K562 (cell line): ENCODE results near the gene KCNT1. TPM values are rescaled to one million over a fixed set of nuclear protein-coding genes. Genes with fewer than 3 reads are reported as not detected.

Source experiments
- ATAC-seq: fragments of 200-7000 bp; cut with Tn5 transposase; 3 replicates; pipeline ENCODE4 v1.9.1; 2020; ENCODE audit warnings: moderate library complexity
- BruUV-seq: library from RNA; stranded (reverse); fragments of 400-500 nt; replicated peaks from 2 replicates; lab custom pipeline; 2021; lab: Mats Ljungman, UMichigan
- CTCF ChIA-PET: fragments of 300-600 bp; formaldehyde crosslinking; extraction: SDS; loops from one replicate; lab custom pipeline; 2021; ENCODE audit warnings: low intra/inter-chr PET ratio; lab: Yijun Ruan, JAX
- POLR2A ChIA-PET: fragments of 300-600, 350-650 bp; sonication (Branson Sonifier 250); formaldehyde crosslinking; extraction: SDS; loops from one replicate; lab custom pipeline; 2021; ENCODE audit warnings: antibody characterized with exemption, inconsistent platforms; lab: Yijun Ruan, JAX
- DNase-seq, 4 experiments: peaks; one replicate each; pipeline versions ENCODE4 v3.0.0 to v3.0.0-alpha.2; 2011 to 2018; ENCODE audit warnings: low spot score in 3 of 4, mixed read lengths in 3 of 4; ENCODE audit errors: extremely low read depth in 1 of 4
- FAIRE-seq: peaks from 2 replicates; lab custom pipeline; 2011; peaks lifted over from hg19 to GRCh38; lab: Jason Lieb, UNC
- H2AFZ ChIP-seq: 2 replicates; pipeline ENCODE4 v1.6.0; 2011; ENCODE audit warnings: low read depth, low read length, control low read depth, inconsistent platforms
- H3K27ac ChIP-seq: fragments of 200-600 bp; 3 replicates; pipeline ENCODE4 v1.8.0; 2011; ENCODE audit warnings: low read depth, mild to moderate bottlenecking, control low read depth, inconsistent platforms, low read length, moderate library complexity, mixed read lengths; ENCODE audit errors: extremely low read depth
- H3K27me3 ChIP-seq, 2 experiments: fragments of 300-600 bp in 1 of 2; 2 replicates in 1 of 2; 3 replicates in 1 of 2; pipeline versions ENCODE4 v1.6.0 to v1.8.0; 2011; ENCODE audit warnings: inconsistent platforms in 2 of 2, low read length in 2 of 2, mild to moderate bottlenecking in 1 of 2, mixed read lengths in 1 of 2, moderate library complexity in 1 of 2; ENCODE audit not compliant: control insufficient read depth in 2 of 2, insufficient read depth in 2 of 2
- H3K36me3 ChIP-seq: fragments of 300-600 bp; 3 replicates; pipeline ENCODE4 v1.8.0; 2011; ENCODE audit warnings: mild to moderate bottlenecking, low read length, inconsistent platforms; ENCODE audit not compliant: control insufficient read depth, insufficient read depth
- H3K4me1 ChIP-seq, 2 experiments: fragments of 200-600 bp in 1 of 2; replicated peaks in 1 of 2; 2 replicates in 1 of 2; 3 replicates in 1 of 2; pipeline versions ENCODE4 v1.5.1 to v1.8.0; 2011; ENCODE audit warnings: inconsistent platforms in 2 of 2, low read length in 2 of 2, mild to moderate bottlenecking in 1 of 2, mixed read lengths in 1 of 2, moderate library complexity in 1 of 2; ENCODE audit not compliant: control insufficient read depth in 2 of 2, insufficient read depth in 2 of 2
- H3K4me2 ChIP-seq: 2 replicates; pipeline ENCODE4 v1.6.1; 2011; ENCODE audit warnings: low read length, control low read depth, inconsistent platforms, mixed read lengths; ENCODE audit not compliant: insufficient read depth
- H3K4me3 ChIP-seq: fragments of 200-600 bp; sonication (generic), shearing (Covaris generic); 2 replicates; pipeline ENCODE4 v1.5.1; 2016; ENCODE audit warnings: control low read depth, inconsistent platforms
- H3K79me2 ChIP-seq: fragments of 200-600 bp; 3 replicates; pipeline ENCODE4 v1.8.0; 2011; ENCODE audit warnings: low read length, inconsistent platforms; ENCODE audit not compliant: control insufficient read depth, insufficient read depth
- H3K9ac ChIP-seq, 2 experiments: 2 replicates each; pipeline versions ENCODE4 v1.6.0 to v1.6.1; 2011; ENCODE audit warnings: low read depth in 2 of 2, low read length in 2 of 2, control low read depth in 1 of 2, inconsistent platforms in 1 of 2, mild to moderate bottlenecking in 1 of 2, mixed read lengths in 1 of 2; ENCODE audit not compliant: insufficient read depth in 1 of 2
- H3K9me1 ChIP-seq: one replicate; pipeline ENCODE4 v1.6.0; 2011; ENCODE audit warnings: inconsistent platforms, mild to moderate bottlenecking, low read length, moderate library complexity; ENCODE audit not compliant: control insufficient read depth, insufficient read depth
- H3K9me3 ChIP-seq: replicated peaks from 2 replicates; pipeline ENCODE4 v1.5.1; 2011; ENCODE audit warnings: low read depth, low read length, inconsistent platforms; ENCODE audit not compliant: control insufficient read depth, insufficient read depth
- H4K20me1 ChIP-seq: replicated peaks from 2 replicates; pipeline ENCODE4 v1.6.1; 2011; ENCODE audit warnings: low read length, inconsistent platforms, mixed read lengths; ENCODE audit not compliant: control insufficient read depth, insufficient read depth
- ATF1 ChIP-seq, 2 experiments: fragments of 450-650 bp in 1 of 2; IDR thresholded peaks; 2 replicates each; pipeline ENCODE4 v1.6.1; 2016; ENCODE audit warnings: missing compliant biosample characterization in 1 of 2, missing genetic modification characterization in 1 of 2
- ETV1 ChIP-seq: fragments of 450-650 bp; conservative IDR thresholded peaks from 2 replicates; pipeline ENCODE4 v1.6.1; 2016; ENCODE audit warnings: missing genetic modification characterization, control low read depth, low read depth, missing compliant biosample characterization
- MYC ChIP-seq, 2 experiments: fragments of 250-450 bp in 1 of 2; sonication (Bioruptor Pico) in 1 of 2; IDR thresholded peaks; 2 replicates each; pipeline versions ENCODE4 v1.5.1 to v1.6.1; 2012 to 2021; ENCODE audit warnings: low read depth in 2 of 2, borderline replicate concordance in 1 of 2, improper control_type of control experiment in 1 of 2, low read length in 1 of 2, mild to moderate bottlenecking in 1 of 2, moderate library complexity in 1 of 2
- XRCC4 ChIP-seq: IDR thresholded peaks from one replicate; pipeline ENCODE4 v1.6.1; 2011; ENCODE audit not compliant: insufficient read depth, insufficient read length; ENCODE audit errors: extremely low read depth
- ZNF41 ChIP-seq: fragments of 250-450 bp; sonication (Bioruptor Pico); conservative IDR thresholded peaks from 2 replicates; pipeline ENCODE4 v1.4.0; 2020; ENCODE audit warnings: mild to moderate bottlenecking
- WGBS: fragments of 100-300 bp; shearing (Covaris generic); methylation state at CpG from one replicate; pipeline ENCODE4 v1.1.6; 2016; ENCODE audit warnings: low coverage, mixed read lengths; ENCODE audit not compliant: insufficient coverage; ENCODE audit errors: missing lambda C conversion rate; 5-methylcytosine and 5-hydroxymethylcytosine counted together
- in situ Hi-C: fragments of 300-500 bp; cut with MboI; formaldehyde crosslinking; loops from 4 replicates; pipeline ENCODE4 v1.15.0; 2018; ENCODE audit warnings: inconsistent platforms, mixed read lengths
- intact Hi-C: fragments of 100-400 bp; cut with micrococcal nuclease; formaldehyde crosslinking; loops from 2 replicates; pipeline ENCODE4 v1.14.2; 2022
- polyA plus RNA-seq, 8 experiments: library from polyadenylated mRNA; depleted of rRNA in 4 of 8; stranded (reverse) in 5 of 8; unstranded in 3 of 8; fragments of >200 nt; fragmentation: Nextera tagmentation in 2 of 8; fragmentation: Illumina TruSeq in 1 of 8; extraction: Ambion mirVana in 2 of 8; extraction: Trizol in 1 of 8; gene quantifications; 2 replicates each; pipeline versions ENCODE4 v1.2.1 to v1.2.3, GENCODE V29; 2011 to 2014; ENCODE audit warnings: inconsistent platforms in 1 of 8, missing spikeins in 1 of 8
- total RNA-seq, 7 experiments: library from RNA; depleted of rRNA in 6 of 7; stranded (reverse); fragments of >200 nt in 6 of 7; fragmentation: Illumina TruSeq in 2 of 7; extraction: Trizol in 2 of 7; gene quantifications; 2 replicates each; pipeline versions ENCODE4 v1.2.1 to v1.2.3, GENCODE V29; 2011 to 2021; ENCODE audit warnings: low replicate concordance in 1 of 7
- TF ChIP-seq, protein P1 (sequence below), 2 experiments: IDR thresholded peaks; 2 replicates each; pipeline ENCODE4 v1.6.1; 2011; ENCODE audit warnings: borderline replicate concordance in 1 of 2, control low read depth in 1 of 2, low read depth in 1 of 2, low read length in 1 of 2, mild to moderate bottlenecking in 1 of 2, mixed read lengths in 1 of 2, moderate library complexity in 1 of 2; ENCODE audit not compliant: insufficient read depth in 1 of 2, insufficient read length in 1 of 2, poor library complexity in 1 of 2, severe bottlenecking in 1 of 2; ENCODE audit errors: extremely low read depth in 1 of 2
- TF ChIP-seq, protein P2 (sequence below): sonication (generic); formaldehyde crosslinking; IDR thresholded peaks from 2 replicates; pipeline ENCODE4 v1.9.0; 2022; ENCODE audit warnings: mild to moderate bottlenecking, missing genetic modification reagents
- TF ChIP-seq, protein P3 (sequence below): fragments of 450-650 bp; formaldehyde crosslinking; IDR thresholded peaks from 2 replicates; pipeline ENCODE4 v1.4.0; 2020; ENCODE audit warnings: mild to moderate bottlenecking
- TF ChIP-seq, protein P4 (sequence below): fragments of 250-450 bp; sonication (Bioruptor Pico); IDR thresholded peaks from 2 replicates; pipeline ENCODE4 v1.4.0; 2020
- TF ChIP-seq, protein P5 (sequence below): IDR thresholded peaks from 2 replicates; pipeline ENCODE4 v1.6.1; 2014; ENCODE audit warnings: antibody characterized with exemption

The KCNT1 gene
- total and polyA plus RNA-seq, 9 of the 15 experiments (the other 6 are each of a cell fraction or from before 2014, with no cell fraction given), result 0.05 TPM; not detected in 8

DNA sequence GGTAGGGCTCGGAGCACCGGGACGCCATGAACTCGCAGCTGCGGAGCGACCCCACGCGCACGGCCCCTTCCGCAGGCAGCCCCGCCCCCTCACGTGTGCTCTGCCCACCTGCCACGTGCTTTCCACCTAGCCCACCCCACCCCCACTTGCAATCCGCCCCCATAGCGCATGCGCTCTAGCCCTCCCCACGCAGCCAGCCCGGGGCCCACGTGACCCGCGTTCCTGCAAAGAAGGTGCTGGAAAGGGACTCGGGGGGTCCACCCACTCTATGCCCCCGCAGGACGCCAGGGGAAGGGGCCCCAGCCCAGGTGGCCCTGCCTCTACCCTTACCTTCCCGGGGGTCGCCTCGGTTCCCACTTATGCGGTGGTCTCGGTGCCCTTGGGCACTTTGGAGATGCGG is 2.5 kb upstream of the KCNT1 start, which contains the start of gene SOHLH1:
Gene SOHLH1 (minus strand): TSS at position 42 of the 400 bp plus-strand sequence. CDS start 14 bp downstream, at position 28.
- Histone ChIP-seq H3K9ac (no peak within 1 kb of the TSS), H3K27me3 (peaks cover 13 to 42% of the 10 kb centered on the region in 2 experiments; a peak in 4 of 5 replicates), H2AFZ (0 out of 2 replicates have a peak within 1 kb of the TSS, but pooled peaks have one; percentile 45), H3K36me3 (no peaks in the 10 kb centered on the region), H3K4me3 (no peak within 1 kb of the TSS), H3K9me1 (no peaks in the 10 kb centered on the region), H3K4me2 (no peak within 1 kb of the TSS), H3K4me1 (peaks cover 0 to 54% of the 10 kb centered on the region in 2 experiments; a peak in 2 of 5 replicates), H3K79me2 (no peaks in the 10 kb centered on the region), H3K9me3 (no peaks in the 10 kb centered on the region), H3K27ac (no peak within 1 kb of the TSS), H4K20me1 (peaks cover 7% of the 10 kb centered on the region; the same call in 1 of the 2 replicates)
- ChIA-PET CTCF (no interaction called here), POLR2A (no interaction called here)
- no peak for ATAC-seq
- in situ Hi-C loops, result no loop called here
- intact Hi-C loops, result no loop called here
- WGBS, result 13% methylated on average over 12 of the region's 30 CpGs
- no TSS peak for BruUV-seq
- DNase-seq, result peak in 3 of 4 experiments; percentile 54 to 65 (median 58)
- FAIRE-seq, result no peak
- TF ChIP-seq, protein P1, sequence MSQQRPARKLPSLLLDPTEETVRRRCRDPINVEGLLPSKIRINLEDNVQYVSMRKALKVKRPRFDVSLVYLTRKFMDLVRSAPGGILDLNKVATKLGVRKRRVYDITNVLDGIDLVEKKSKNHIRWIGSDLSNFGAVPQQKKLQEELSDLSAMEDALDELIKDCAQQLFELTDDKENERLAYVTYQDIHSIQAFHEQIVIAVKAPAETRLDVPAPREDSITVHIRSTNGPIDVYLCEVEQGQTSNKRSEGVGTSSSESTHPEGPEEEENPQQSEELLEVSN (IDR thresholded peaks at IDR 0.05; ENCODE audit: borderline replicate concordance in 1 of 2, extremely low read depth in 1 of 2, insufficient read depth in 1 of 2, insufficient read length in 1 of 2, low read depth in 1 of 2, low read length in 1 of 2, poor library complexity in 1 of 2, severe bottlenecking in 1 of 2), result peak in 1 of 2 experiments; percentile 32
- TF ChIP-seq, protein P2, sequence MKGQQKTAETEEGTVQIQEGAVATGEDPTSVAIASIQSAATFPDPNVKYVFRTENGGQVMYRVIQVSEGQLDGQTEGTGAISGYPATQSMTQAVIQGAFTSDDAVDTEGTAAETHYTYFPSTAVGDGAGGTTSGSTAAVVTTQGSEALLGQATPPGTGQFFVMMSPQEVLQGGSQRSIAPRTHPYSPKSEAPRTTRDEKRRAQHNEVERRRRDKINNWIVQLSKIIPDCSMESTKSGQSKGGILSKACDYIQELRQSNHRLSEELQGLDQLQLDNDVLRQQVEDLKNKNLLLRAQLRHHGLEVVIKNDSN (CRISPR knock-in tag), result peak; percentile 80
- TF ChIP-seq, protein P3, sequence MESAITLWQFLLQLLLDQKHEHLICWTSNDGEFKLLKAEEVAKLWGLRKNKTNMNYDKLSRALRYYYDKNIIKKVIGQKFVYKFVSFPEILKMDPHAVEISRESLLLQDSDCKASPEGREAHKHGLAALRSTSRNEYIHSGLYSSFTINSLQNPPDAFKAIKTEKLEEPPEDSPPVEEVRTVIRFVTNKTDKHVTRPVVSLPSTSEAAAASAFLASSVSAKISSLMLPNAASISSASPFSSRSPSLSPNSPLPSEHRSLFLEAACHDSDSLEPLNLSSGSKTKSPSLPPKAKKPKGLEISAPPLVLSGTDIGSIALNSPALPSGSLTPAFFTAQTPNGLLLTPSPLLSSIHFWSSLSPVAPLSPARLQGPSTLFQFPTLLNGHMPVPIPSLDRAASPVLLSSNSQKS (CRISPR knock-in tag), result no peak
- TF ChIP-seq ZNF41 (CRISPR knock-in tag), result no peak
- TF ChIP-seq XRCC4, result no peak
- no peak for TF ChIP-seq MYC (IDR thresholded peaks at IDR 0.05; ENCODE audit: low read depth, low read length)
- TF ChIP-seq MYC (CRISPR knock-in tag; IDR thresholded peaks at IDR 0.05; ENCODE audit: borderline replicate concordance, low read depth), result no peak
- TF ChIP-seq ETV1 (tag), result no peak
- TF ChIP-seq, protein P4, sequence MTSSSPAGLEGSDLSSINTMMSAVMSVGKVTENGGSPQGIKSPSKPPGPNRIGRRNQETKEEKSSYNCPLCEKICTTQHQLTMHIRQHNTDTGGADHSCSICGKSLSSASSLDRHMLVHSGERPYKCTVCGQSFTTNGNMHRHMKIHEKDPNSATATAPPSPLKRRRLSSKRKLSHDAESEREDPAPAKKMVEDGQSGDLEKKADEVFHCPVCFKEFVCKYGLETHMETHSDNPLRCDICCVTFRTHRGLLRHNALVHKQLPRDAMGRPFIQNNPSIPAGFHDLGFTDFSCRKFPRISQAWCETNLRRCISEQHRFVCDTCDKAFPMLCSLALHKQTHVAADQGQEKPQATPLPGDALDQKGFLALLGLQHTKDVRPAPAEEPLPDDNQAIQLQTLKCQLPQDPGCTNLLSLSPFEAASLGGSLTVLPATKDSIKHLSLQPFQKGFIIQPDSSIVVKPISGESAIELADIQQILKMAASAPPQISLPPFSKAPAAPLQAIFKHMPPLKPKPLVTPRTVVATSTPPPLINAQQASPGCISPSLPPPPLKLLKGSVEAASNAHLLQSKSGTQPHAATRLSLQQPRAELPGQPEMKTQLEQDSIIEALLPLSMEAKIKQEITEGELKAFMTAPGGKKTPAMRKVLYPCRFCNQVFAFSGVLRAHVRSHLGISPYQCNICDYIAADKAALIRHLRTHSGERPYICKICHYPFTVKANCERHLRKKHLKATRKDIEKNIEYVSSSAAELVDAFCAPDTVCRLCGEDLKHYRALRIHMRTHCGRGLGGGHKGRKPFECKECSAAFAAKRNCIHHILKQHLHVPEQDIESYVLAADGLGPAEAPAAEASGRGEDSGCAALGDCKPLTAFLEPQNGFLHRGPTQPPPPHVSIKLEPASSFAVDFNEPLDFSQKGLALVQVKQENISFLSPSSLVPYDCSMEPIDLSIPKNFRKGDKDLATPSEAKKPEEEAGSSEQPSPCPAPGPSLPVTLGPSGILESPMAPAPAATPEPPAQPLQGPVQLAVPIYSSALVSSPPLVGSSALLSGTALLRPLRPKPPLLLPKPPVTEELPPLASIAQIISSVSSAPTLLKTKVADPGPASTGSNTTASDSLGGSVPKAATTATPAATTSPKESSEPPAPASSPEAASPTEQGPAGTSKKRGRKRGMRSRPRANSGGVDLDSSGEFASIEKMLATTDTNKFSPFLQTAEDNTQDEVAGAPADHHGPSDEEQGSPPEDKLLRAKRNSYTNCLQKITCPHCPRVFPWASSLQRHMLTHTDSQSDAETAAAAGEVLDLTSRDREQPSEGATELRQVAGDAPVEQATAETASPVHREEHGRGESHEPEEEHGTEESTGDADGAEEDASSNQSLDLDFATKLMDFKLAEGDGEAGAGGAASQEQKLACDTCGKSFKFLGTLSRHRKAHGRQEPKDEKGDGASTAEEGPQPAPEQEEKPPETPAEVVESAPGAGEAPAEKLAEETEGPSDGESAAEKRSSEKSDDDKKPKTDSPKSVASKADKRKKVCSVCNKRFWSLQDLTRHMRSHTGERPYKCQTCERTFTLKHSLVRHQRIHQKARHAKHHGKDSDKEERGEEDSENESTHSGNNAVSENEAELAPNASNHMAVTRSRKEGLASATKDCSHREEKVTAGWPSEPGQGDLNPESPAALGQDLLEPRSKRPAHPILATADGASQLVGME, result no peak
- TF ChIP-seq, protein P5, sequence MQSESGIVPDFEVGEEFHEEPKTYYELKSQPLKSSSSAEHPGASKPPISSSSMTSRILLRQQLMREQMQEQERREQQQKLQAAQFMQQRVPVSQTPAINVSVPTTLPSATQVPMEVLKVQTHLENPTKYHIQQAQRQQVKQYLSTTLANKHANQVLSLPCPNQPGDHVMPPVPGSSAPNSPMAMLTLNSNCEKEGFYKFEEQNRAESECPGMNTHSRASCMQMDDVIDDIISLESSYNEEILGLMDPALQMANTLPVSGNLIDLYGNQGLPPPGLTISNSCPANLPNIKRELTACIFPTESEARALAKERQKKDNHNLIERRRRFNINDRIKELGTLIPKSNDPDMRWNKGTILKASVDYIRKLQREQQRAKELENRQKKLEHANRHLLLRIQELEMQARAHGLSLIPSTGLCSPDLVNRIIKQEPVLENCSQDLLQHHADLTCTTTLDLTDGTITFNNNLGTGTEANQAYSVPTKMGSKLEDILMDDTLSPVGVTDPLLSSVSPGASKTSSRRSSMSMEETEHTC, result no peak
- TF ChIP-seq ATF1 (CRISPR knock-in tag; IDR thresholded peaks at IDR 0.05), result no peak
- no peak for TF ChIP-seq ATF1 (tag; IDR thresholded peaks at IDR 0.05)
